ENCODE data around the gene KIAA0930. TPM values are rescaled to one million over a fixed set of nuclear protein-coding genes. Genes with fewer than 3 reads are reported as not detected.

KIAA0930 gene
- total RNA-seq, 1 donor from 2014 or later, result 44.2 TPM

DNA sequence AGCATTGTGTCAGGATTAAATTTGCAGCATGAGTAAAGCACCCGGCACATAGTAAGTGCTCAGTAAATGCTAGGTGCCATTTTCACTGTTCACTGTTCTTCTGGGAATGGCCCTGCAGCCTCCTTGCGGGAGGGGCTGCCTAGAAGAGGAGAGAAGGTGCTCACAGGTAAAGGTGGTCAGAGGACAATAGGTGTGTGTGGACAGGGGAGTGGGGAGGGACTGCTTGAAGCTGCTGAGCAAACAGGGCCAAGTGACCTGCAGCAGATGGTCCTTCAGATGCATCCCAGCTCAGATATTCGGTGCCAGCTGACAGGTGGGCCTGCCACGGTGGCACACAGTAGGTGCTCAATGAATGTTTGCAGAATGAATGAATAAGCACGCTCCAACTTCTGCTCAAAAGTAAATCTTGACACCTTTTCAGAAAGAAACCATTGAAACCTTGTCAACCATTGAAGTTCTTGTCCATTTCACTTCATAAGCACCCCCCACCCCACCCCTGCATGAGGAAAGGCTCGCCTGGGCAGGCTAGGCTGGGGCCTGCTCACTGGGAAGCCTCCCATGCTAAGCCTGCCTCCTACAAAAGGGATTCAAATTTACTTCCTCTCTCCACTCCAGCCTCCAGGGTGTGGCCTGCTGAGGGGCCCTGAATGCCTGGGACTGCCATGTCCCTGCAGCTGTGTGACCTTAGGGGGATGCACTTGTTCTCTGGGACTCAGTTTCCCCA is 1.6 kb downstream of the KIAA0930 start:
- no peak for DNase-seq (ENCODE audit: low spot score)
- ATAC-seq, result no peak

- DNase-seq (ENCODE audit: low spot score) (no peak), ATAC-seq (no peak)
Observed at GRCh38 chr22:45238076-45238956, 2.4 kb downstream of the KIAA0930 start.

DNA sequence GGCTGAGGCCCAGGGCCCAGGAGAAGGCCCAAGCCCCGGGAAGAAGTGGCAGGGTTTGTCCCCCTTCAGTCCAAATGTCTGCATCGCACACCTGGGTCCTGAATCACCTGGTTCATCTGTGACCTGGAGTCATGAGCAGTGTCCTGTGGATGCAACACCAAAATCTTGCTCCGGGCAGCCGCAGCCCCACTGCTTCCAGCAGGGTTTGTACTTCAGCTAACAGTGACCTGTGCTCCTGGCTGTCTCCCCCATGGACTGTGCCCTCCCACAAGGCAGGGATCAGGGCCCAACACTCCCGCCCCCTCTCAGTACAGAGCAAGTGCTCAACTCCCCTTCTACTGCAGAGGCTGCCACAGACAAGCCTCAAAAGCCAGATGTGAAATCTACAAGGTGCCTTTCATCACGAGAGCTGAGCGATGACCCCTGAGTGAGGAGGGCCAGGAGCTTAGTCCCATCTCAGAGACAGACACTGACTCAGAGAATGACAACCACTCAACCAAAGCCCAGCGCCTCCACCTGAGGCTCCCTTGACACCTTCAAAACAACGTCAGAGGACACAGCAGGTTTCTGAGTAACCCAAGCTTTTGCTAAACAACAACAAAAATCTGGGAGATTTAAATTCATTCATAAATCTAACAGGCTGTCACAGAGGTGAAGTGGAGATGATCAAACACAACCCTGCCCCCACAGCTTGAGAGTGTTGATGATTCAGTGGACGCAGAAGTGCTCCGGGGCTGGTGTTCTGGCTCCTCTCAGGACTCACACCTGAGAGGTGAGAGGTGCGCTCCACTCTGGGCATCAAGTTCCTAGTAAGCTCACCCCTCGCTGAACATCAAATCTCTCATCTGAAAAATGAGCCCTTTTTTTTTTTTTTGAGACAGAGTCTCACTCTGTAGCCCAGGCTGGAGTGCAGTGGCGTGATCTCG is 3.4 kb downstream of the KIAA0930 start:
- DNase-seq (ENCODE audit: low spot score) (peak; percentile 80), ATAC-seq (peak; percentile 77)

DNA sequence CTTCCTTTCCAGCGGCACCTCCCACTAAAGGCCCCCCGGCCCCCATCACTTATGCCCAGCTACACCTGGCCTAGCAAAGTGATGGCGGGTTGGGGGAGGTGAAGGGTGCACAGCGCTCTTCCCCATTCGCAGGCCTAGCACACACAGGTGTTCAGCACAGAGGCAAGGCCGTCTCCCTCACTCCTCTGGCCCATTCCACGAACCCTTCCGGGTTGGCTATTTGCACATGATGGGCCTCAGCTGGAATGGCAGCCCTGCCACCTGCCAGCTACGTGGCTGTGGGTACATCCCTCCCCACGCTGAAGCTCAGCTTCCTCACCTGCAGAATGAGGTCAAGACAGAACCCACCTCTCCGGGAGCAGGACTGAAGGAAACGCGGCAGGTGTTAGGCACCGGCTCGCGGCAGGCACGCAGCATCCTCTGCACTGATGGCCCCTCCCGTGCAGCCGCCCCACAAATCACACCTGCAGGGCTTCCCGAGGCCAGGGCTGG is 4.8 kb downstream of the KIAA0930 start:
- ATAC-seq (no peak), DNase-seq (ENCODE audit: low spot score) (no peak)

DNA sequence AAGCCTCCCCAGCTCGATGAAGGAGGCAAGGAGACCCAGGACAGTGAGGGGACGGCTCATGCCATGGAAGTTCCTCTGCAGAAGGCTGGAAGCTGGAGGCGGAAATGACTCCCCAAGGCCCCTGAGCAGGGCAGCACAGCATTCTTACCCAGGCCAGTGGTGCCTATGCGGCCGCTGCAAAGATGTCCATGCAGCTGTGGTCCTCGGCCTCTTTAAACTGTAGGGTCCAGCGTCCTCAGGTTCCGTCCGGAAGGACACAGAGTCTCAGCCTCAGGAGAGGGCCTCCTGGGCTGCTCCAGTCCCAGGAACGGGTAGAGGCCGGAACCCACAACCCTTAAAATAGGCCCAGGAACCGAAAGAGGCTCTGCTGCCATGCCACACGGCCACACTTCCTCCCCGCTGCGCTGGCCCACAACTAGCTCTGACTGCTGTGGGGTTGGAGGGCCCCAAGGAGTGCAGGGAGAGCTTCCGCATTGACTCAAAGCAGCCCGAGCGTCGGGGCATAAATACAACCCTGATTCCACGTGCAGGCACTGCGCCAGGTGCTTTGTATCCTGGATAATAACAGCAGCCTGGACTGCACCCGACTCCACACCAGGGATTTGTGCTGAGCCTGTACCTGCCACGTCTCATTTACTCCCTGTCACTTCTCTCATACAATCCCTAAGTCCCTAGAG is 5.5 kb downstream of the KIAA0930 start:
- ATAC-seq (peak; percentile 4), DNase-seq (ENCODE audit: low spot score) (no peak)

DNA sequence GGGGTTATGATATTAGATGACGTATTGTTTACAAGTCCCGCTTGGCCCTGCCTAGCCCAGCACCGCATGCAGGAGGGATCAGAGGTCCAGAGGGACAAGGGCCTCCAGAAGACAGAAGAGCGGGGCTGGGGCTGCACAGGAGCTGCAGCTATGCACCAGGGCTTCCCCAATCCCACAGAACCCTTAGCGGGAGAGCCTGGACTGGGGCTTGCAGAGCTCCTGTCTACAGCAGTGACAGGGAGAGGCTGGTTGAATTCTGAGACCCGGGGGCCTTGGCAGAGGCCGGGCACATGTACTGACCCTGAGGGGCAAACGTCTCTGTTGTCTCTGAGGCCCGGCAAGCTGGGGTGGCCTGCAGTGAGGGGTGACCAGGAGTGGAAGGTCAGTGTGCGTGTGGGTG is 6.9 kb downstream of the KIAA0930 start:
- DNase-seq (ENCODE audit: low spot score) (no peak), ATAC-seq (no peak)

GRCh38 chr22:45233386-45233785 is 7.3 kb downstream of the KIAA0930 start:
- no peak for DNase-seq (ENCODE audit: low spot score)
- ATAC-seq, result no peak

- DNase-seq (ENCODE audit: low spot score) (no peak), ATAC-seq (no peak)
Observed at GRCh38 chr22:45231293-45231692, 9.4 kb downstream of the KIAA0930 start.

- ATAC-seq (no peak), DNase-seq (ENCODE audit: low spot score) (no peak)
Observed at GRCh38 chr22:45230026-45230721, 10.5 kb downstream of the KIAA0930 start.

DNA sequence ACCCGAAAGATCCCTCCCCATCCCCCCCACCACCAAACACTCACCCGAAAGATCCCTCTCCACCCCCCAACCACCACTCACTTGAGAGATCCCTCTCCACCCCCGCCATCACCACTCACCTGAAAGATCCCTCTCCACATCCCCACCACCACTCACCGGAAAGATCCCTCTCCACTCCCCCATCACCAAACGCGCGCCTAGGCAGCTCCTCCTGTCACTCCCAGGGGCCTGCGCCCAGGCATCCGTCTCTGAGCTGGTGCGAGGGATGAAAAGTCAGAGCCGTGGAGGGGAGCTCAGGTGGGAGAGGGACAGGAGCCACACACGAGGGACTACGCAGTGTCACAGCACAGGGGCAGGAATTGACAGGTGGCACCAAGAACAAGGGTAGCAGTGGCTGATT is 11.5 kb downstream of the KIAA0930 start:
- ATAC-seq, result no peak

GRCh38 chr22:45228401-45228754 is 12.3 kb downstream of the KIAA0930 start:
- no peak for DNase-seq (ENCODE audit: low spot score)
- ATAC-seq, result no peak

More for the DNA sequence above, 11.5 kb downstream of the KIAA0930 start:
- no peak for DNase-seq (ENCODE audit: low spot score)

DNA sequence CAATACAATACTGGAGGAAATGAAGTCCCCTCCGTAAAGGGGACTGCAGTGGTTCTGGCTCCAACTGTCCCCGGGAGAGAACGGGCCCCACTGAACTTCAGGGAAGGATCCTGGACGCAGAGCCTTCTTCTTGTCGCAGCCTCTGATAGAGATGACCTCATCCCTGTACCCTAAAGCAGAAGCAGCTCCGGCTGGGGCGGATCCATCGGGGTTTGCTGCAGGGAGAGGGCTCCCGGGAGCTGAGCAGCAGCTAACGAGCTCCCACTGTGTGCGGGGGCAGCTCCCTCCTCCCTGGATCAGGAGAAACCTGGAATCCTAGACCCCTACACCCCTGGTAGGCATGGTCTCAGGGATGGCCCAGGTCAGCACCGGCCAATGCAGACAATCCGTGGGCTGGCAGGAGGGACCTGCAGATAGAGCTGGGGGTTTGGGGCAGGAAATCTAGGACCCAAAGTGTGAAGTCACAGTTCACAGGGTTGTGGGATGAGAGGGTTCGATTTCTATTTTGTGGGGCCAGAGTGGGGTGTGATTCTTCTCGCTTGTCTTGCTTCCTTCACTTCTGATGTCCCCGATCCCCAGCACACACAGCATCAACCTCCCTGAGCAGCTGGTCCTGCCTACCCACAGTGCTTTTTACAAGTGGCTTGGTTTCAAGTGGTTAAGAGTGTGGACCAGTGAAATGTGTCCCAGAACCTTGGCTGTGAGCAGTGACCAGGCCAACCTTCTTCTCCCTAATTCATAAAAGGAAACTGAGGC is 12.9 kb downstream of the KIAA0930 start:
- ATAC-seq, result no peak
- no peak for DNase-seq (ENCODE audit: low spot score)

DNA sequence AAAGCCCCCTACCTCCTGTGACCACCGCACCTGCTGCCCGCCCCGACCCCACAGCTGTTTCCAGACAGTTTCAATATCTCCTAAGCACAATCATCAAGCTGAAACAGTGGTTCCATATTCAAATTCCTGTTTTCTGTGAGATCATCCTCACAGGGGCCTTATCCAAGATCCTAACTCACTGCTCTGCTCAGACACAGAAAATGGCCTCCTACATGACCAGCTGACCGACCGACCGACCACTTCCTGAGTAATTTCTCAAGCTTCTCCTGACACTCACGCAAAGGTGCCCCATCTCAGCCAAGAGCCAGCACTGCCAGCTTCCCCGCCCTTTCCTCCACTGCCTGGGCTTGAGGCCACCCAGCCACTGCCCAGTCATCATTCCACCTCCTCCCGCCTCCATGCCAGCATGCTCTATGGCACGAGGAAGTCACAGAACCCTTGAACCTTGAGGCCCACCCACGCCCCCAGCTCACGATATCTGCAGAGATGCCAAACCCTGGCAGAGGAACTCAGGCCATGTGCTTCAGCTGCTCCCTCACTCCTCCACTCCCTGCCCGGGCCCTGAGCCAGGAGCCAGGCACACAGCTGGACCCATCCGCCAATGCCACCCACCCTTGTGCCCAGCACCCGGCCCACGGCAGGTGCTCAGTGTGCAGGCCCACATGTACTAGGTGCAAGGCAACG is 14.0 kb downstream of the KIAA0930 start:
- DNase-seq (ENCODE audit: low spot score) (peak; percentile 51), ATAC-seq (peak; percentile 17)

- DNase-seq (ENCODE audit: low spot score), result peak; percentile 83
- ATAC-seq, result peak; percentile 83
Observed at GRCh38 chr22:45225732-45226502, 14.8 kb downstream of the KIAA0930 start.

- ATAC-seq (peak; percentile 38), DNase-seq (ENCODE audit: low spot score) (peak; percentile 53)
Observed at GRCh38 chr22:45224988-45225731, 15.5 kb downstream of the KIAA0930 start.

DNA sequence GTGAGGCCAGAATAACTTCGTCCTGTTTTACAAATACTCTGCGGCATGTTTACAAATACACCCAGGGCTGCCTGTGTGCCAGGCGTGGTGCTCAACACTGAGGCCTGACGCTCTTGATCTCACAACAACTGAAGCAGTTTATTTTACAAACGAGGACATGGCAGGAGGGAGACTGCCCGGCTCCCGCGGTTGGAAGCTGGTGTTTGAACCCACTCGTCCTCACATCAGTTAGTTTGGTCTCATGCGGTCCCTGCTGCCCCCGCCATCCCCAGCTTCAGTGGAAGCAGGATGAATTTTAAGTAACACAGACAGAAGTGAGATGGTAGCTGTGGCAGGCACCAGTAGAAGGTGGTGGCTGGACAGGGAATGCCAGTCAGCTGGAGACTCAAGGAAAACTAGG is 16.4 kb downstream of the KIAA0930 start:
- no peak for DNase-seq (ENCODE audit: low spot score)
- ATAC-seq, result peak; percentile 23

Data from left lobe of liver (tissue), 2 donors.